ENCODE data around the gene TOLLIP.

TOLLIP gene

GRCh38 chr11:1300569-1301187 lies 8.8 kb downstream of the TOLLIP start:
- H3K9ac ChIP-seq (ENCODE audit: low read length): no peak overlapping the region
- H3K27me3 ChIP-seq (replicated peaks; ENCODE audit: control insufficient read depth, insufficient read depth, low read length): no peaks in the 10 kb centered on the region
- no peak overlapping the region for H3K4me3 ChIP-seq (ENCODE audit: low read length)
- H3K4me1 ChIP-seq (ENCODE audit: control insufficient read depth, insufficient read depth, low read length): peaks cover 26% of the 10 kb centered on the region
- H3K36me3 ChIP-seq (ENCODE audit: control insufficient read depth, insufficient read depth, low read length, severe bottlenecking): peaks cover 15% of the 10 kb centered on the region
- no peak for DNase-seq (ENCODE audit: low read depth)
- H3K9me3 ChIP-seq (ENCODE audit: control insufficient read depth, low read length): no peaks in the 10 kb centered on the region

- no peak overlapping the region for H3K9ac ChIP-seq (ENCODE audit: low read length)
- no peaks in the 10 kb centered on the region for H3K9me3 ChIP-seq (ENCODE audit: control insufficient read depth, low read length)
- no peak overlapping the region for H3K4me3 ChIP-seq (ENCODE audit: low read length)
- peaks cover 15% of the 10 kb centered on the region for H3K36me3 ChIP-seq (ENCODE audit: control insufficient read depth, insufficient read depth, low read length, severe bottlenecking)
- no peak for DNase-seq (ENCODE audit: low read depth)
- H3K4me1 ChIP-seq (ENCODE audit: control insufficient read depth, insufficient read depth, low read length): peaks cover 26% of the 10 kb centered on the region
- no peaks in the 10 kb centered on the region for H3K27me3 ChIP-seq (replicated peaks; ENCODE audit: control insufficient read depth, insufficient read depth, low read length)
Measured at GRCh38 chr11:1300121-1300520, 9.3 kb downstream of the TOLLIP start.

GRCh38 chr11:1299621-1300020 lies 9.8 kb downstream of the TOLLIP start:
- peak overlapping the region; percentile 29 for H3K9ac ChIP-seq (ENCODE audit: low read length)
- H3K9me3 ChIP-seq (ENCODE audit: control insufficient read depth, low read length): no peaks in the 10 kb centered on the region
- H3K4me1 ChIP-seq (ENCODE audit: control insufficient read depth, insufficient read depth, low read length): peaks cover 26% of the 10 kb centered on the region
- no peak for DNase-seq (ENCODE audit: low read depth)
- peaks cover 15% of the 10 kb centered on the region for H3K36me3 ChIP-seq (ENCODE audit: control insufficient read depth, insufficient read depth, low read length, severe bottlenecking)
- no peak overlapping the region for H3K4me3 ChIP-seq (ENCODE audit: low read length)
- H3K27me3 ChIP-seq (replicated peaks; ENCODE audit: control insufficient read depth, insufficient read depth, low read length): no peaks in the 10 kb centered on the region

- Histone ChIP-seq H3K36me3 (ENCODE audit: control insufficient read depth, insufficient read depth, low read length, severe bottlenecking) (peaks cover 18% of the 10 kb centered on the region), H3K4me1 (ENCODE audit: control insufficient read depth, insufficient read depth, low read length) (peaks cover 22% of the 10 kb centered on the region), H3K4me3 (ENCODE audit: low read length) (no peak overlapping the region), H3K9me3 (ENCODE audit: control insufficient read depth, low read length) (no peaks in the 10 kb centered on the region), H3K9ac (ENCODE audit: low read length) (peak overlapping the region; percentile 7), H3K27me3 (replicated peaks; ENCODE audit: control insufficient read depth, insufficient read depth, low read length) (no peaks in the 10 kb centered on the region)
- peak; percentile 71 for DNase-seq (ENCODE audit: low read depth)
Measured at GRCh38 chr11:1298695-1299492, 10.5 kb downstream of the TOLLIP start.

DNA sequence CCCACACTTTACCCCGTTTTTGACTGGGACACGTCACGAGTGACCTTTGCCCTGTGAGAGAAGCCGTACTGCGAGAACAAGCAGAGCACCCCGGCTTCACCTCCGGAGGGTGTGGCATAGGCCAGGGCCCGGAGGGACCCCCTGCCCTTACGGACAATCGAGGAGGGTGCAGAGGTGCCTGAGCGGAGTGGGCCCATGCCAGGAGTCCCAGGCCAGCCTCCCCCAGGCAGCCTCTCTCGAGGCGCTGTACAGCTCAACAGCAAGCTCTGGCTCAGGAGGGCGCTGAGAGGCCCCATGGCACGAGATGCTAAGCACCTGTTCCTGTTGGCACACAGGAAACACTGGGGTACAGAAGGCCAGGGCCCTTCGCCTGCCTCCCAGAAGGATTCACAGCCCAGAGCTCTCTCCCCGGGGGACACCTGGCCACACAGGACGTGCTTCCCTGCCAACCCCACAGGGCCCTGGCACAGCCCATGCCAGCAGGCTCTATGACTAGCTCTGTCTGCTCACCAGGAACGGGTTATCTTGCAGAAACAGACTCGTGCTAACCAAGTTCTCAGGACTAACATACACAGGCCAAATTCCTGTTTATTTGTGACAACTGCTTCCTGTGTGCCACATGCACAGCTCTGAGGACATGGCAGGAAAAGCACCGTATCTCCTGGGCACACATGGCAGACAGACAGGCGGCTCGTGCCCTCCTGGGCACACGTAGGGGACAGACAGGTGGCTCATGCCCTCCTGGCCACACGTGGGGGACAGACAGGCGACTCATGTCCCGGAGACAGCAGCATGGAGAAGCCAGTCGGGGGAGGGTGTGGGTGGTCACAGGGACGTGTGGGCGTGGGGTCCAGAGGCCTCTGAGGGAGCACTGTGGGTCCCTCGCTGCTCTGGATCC lies 11.6 kb downstream of the TOLLIP start:
- no peak for DNase-seq (ENCODE audit: low read depth)

GRCh38 chr11:1297011-1297575 lies 12.3 kb downstream of the TOLLIP start:
- H3K27me3 ChIP-seq (replicated peaks; ENCODE audit: control insufficient read depth, insufficient read depth, low read length): no peaks in the 10 kb centered on the region
- H3K9me3 ChIP-seq (ENCODE audit: control insufficient read depth, low read length): no peaks in the 10 kb centered on the region
- no peak for DNase-seq (ENCODE audit: low read depth)
- peaks cover 17% of the 10 kb centered on the region for H3K4me1 ChIP-seq (ENCODE audit: control insufficient read depth, insufficient read depth, low read length)
- peaks cover 28% of the 10 kb centered on the region for H3K36me3 ChIP-seq (ENCODE audit: control insufficient read depth, insufficient read depth, low read length, severe bottlenecking)
- H3K4me3 ChIP-seq (ENCODE audit: low read length): no peak overlapping the region
- H3K9ac ChIP-seq (ENCODE audit: low read length): no peak overlapping the region

More for the DNA sequence above, 11.6 kb downstream of the TOLLIP start:
- H3K9me3 ChIP-seq (ENCODE audit: control insufficient read depth, low read length): no peaks in the 10 kb centered on the region
- H3K4me3 ChIP-seq (ENCODE audit: low read length): no peak overlapping the region
- peaks cover 17% of the 10 kb centered on the region for H3K4me1 ChIP-seq (ENCODE audit: control insufficient read depth, insufficient read depth, low read length)
- H3K36me3 ChIP-seq (ENCODE audit: control insufficient read depth, insufficient read depth, low read length, severe bottlenecking): peaks cover 25% of the 10 kb centered on the region
- H3K27me3 ChIP-seq (replicated peaks; ENCODE audit: control insufficient read depth, insufficient read depth, low read length): no peaks in the 10 kb centered on the region
- H3K9ac ChIP-seq (ENCODE audit: low read length): no peak overlapping the region

DNA sequence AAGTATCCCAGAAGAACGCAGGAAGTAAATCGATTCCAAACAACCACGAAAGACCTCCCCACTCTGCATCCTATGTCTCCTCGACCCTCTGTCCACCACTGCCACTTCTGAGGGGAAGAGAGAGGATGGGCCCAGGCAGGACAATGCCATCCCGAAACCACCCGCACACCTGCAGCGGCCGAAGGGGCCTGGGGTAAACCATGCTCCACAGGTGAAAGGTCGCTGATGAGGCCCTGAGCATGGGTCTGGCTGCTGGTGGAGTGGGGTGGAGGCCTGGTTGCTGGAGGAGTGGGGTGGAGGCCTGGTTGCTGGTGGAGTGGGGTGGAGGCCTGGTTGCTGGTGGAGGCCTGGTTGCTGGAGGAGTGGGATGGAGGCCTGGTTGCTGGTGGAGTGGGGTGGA lies 13.1 kb downstream of the TOLLIP start:
- H3K4me1 ChIP-seq (ENCODE audit: control insufficient read depth, insufficient read depth, low read length): peaks cover 17% of the 10 kb centered on the region
- H3K27me3 ChIP-seq (replicated peaks; ENCODE audit: control insufficient read depth, insufficient read depth, low read length): no peaks in the 10 kb centered on the region
- no peak overlapping the region for H3K4me3 ChIP-seq (ENCODE audit: low read length)
- DNase-seq (ENCODE audit: low read depth): no peak
- H3K9ac ChIP-seq (ENCODE audit: low read length): no peak overlapping the region
- H3K9me3 ChIP-seq (ENCODE audit: control insufficient read depth, low read length): no peaks in the 10 kb centered on the region
- H3K36me3 ChIP-seq (ENCODE audit: control insufficient read depth, insufficient read depth, low read length, severe bottlenecking): peaks cover 32% of the 10 kb centered on the region

GRCh38 chr11:1295591-1295990 lies 13.8 kb downstream of the TOLLIP start:
- Histone ChIP-seq H3K4me3 (ENCODE audit: low read length) (no peak overlapping the region), H3K36me3 (ENCODE audit: control insufficient read depth, insufficient read depth, low read length, severe bottlenecking) (peaks cover 35% of the 10 kb centered on the region), H3K27me3 (replicated peaks; ENCODE audit: control insufficient read depth, insufficient read depth, low read length) (no peaks in the 10 kb centered on the region), H3K4me1 (ENCODE audit: control insufficient read depth, insufficient read depth, low read length) (peaks cover 17% of the 10 kb centered on the region), H3K9ac (ENCODE audit: low read length) (no peak overlapping the region), H3K9me3 (ENCODE audit: control insufficient read depth, low read length) (no peaks in the 10 kb centered on the region)
- DNase-seq (ENCODE audit: low read depth): no peak

GRCh38 chr11:1295086-1295485 lies 14.3 kb downstream of the TOLLIP start:
- H3K4me3 ChIP-seq (ENCODE audit: low read length): no peak overlapping the region
- no peaks in the 10 kb centered on the region for H3K27me3 ChIP-seq (replicated peaks; ENCODE audit: control insufficient read depth, insufficient read depth, low read length)
- peaks cover 40% of the 10 kb centered on the region for H3K36me3 ChIP-seq (ENCODE audit: control insufficient read depth, insufficient read depth, low read length, severe bottlenecking)
- H3K9me3 ChIP-seq (ENCODE audit: control insufficient read depth, low read length): no peaks in the 10 kb centered on the region
- H3K4me1 ChIP-seq (ENCODE audit: control insufficient read depth, insufficient read depth, low read length): peaks cover 17% of the 10 kb centered on the region
- no peak overlapping the region for H3K9ac ChIP-seq (ENCODE audit: low read length)
- no peak for DNase-seq (ENCODE audit: low read depth)

GRCh38 chr11:1293619-1294015 lies 15.8 kb downstream of the TOLLIP start:
- no peak for DNase-seq (ENCODE audit: low read depth)
- Histone ChIP-seq H3K9me3 (ENCODE audit: control insufficient read depth, low read length) (no peaks in the 10 kb centered on the region), H3K4me1 (ENCODE audit: control insufficient read depth, insufficient read depth, low read length) (peaks cover 5% of the 10 kb centered on the region), H3K27me3 (replicated peaks; ENCODE audit: control insufficient read depth, insufficient read depth, low read length) (no peaks in the 10 kb centered on the region), H3K9ac (ENCODE audit: low read length) (no peak overlapping the region), H3K36me3 (ENCODE audit: control insufficient read depth, insufficient read depth, low read length, severe bottlenecking) (peaks cover 54% of the 10 kb centered on the region), H3K4me3 (ENCODE audit: low read length) (no peak overlapping the region)
